ENCODE results near the gene CPXM1. TPM values are rescaled to one million over a fixed set of nuclear protein-coding genes. Genes with fewer than 3 reads are reported as not detected.
"Not testable (repeated sequence)": the region's sequence is repeated elsewhere in the genome, so short reads cannot be mapped to it uniquely, and the experiment has no call there.

The CPXM1 gene
- total RNA-seq, 2 donors from 2014 or later, result 1.1 to 3.5 TPM

- DNase-seq (ENCODE audit: low spot score in 2 of 2) (no peak), ATAC-seq (no peak)
- H3K27ac Mint-ChIP-seq, result no peak overlapping the region
- H3K9me3 Mint-ChIP-seq, result no peaks in the 10 kb centered on the region
- peaks cover 10 to 17% of the 10 kb centered on the region in 2 donors for H3K36me3 Mint-ChIP-seq
Measured at GRCh38 chr20:2796011-2796660, 4.3 kb downstream of the CPXM1 start.

- Mint-ChIP-seq H3K9me3 (no peaks in the 10 kb centered on the region), H3K36me3 (peaks cover 6 to 12% of the 10 kb centered on the region in 2 donors), H3K27ac (no peak overlapping the region)
- DNase-seq (ENCODE audit: low spot score in 2 of 2) (no peak), ATAC-seq (no peak)
Measured at GRCh38 chr20:2795451-2795850, 5.0 kb downstream of the CPXM1 start.

GRCh38 chr20:2794866-2795447 lies 5.5 kb downstream of the CPXM1 start:
- ATAC-seq (no peak), DNase-seq (ENCODE audit: low spot score in 2 of 2) (no peak)
- Mint-ChIP-seq H3K27ac (no peak overlapping the region), H3K36me3 (peaks cover 3 to 9% of the 10 kb centered on the region in 2 donors), H3K9me3 (no peaks in the 10 kb centered on the region)

GRCh38 chr20:2794202-2794748 lies 6.2 kb downstream of the CPXM1 start:
- DNase-seq (ENCODE audit: low spot score in 2 of 2) (no peak), ATAC-seq (no peak)
- Mint-ChIP-seq H3K36me3 (peaks cover 0 to 2% of the 10 kb centered on the region in 2 donors), H3K27ac (no peak overlapping the region), H3K9me3 (no peaks in the 10 kb centered on the region)

- no peak for ATAC-seq
- DNase-seq (ENCODE audit: low spot score in 2 of 2), result no peak
- no peaks in the 10 kb centered on the region for H3K9me3 Mint-ChIP-seq
- H3K27ac Mint-ChIP-seq, result no peak overlapping the region
- no peaks in the 10 kb centered on the region for H3K36me3 Mint-ChIP-seq
Measured at GRCh38 chr20:2793471-2793870, 7.0 kb downstream of the CPXM1 start.

GRCh38 chr20:2783908-2784566 lies 16.4 kb downstream of the CPXM1 start:
- ATAC-seq (peak in 1 of 2 donors; percentile 34), DNase-seq (ENCODE audit: low spot score in 2 of 2) (no peak)
- H3K9me3 Mint-ChIP-seq, result no peaks in the 10 kb centered on the region
- no peaks in the 10 kb centered on the region for H3K36me3 Mint-ChIP-seq
- no peak overlapping the region for H3K27ac Mint-ChIP-seq

GRCh38 chr20:2780948-2781347 lies 19.5 kb downstream of the CPXM1 start:
- Mint-ChIP-seq H3K27ac (no peak overlapping the region), H3K9me3 (no peaks in the 10 kb centered on the region), H3K36me3 (no peaks in the 10 kb centered on the region)
- no peak for ATAC-seq
- DNase-seq (ENCODE audit: low spot score in 2 of 2), result no peak

GRCh38 chr20:2778602-2779321 lies 21.7 kb downstream of the CPXM1 start:
- ATAC-seq (peak in 1 of 2 donors; percentile 58), DNase-seq (ENCODE audit: low spot score in 2 of 2) (no peak)
- no peaks in the 10 kb centered on the region for H3K36me3 Mint-ChIP-seq
- no peaks in the 10 kb centered on the region for H3K9me3 Mint-ChIP-seq
- H3K27ac Mint-ChIP-seq, result no peak overlapping the region

GRCh38 chr20:2775139-2775538 lies 25.3 kb downstream of the CPXM1 start:
- DNase-seq (ENCODE audit: low spot score in 2 of 2), result no peak
- Mint-ChIP-seq H3K27ac (no peak overlapping the region), H3K9me3 (no peaks in the 10 kb centered on the region), H3K36me3 (no peaks in the 10 kb centered on the region)
- ATAC-seq, result no peak

GRCh38 chr20:2773812-2774211 lies 26.6 kb downstream of the CPXM1 start:
- no peaks in the 10 kb centered on the region for H3K36me3 Mint-ChIP-seq
- no peak for ATAC-seq
- H3K9me3 Mint-ChIP-seq, result no peaks in the 10 kb centered on the region
- no peak overlapping the region for H3K27ac Mint-ChIP-seq
- no peak for DNase-seq (ENCODE audit: low spot score in 2 of 2)

GRCh38 chr20:2771631-2772080 lies 28.8 kb downstream of the CPXM1 start:
- ATAC-seq (no peak), DNase-seq (ENCODE audit: low spot score in 2 of 2) (no peak)
- Mint-ChIP-seq H3K9me3 (no peaks in the 10 kb centered on the region), H3K36me3 (no peaks in the 10 kb centered on the region), H3K27ac (no peak overlapping the region)

- not testable (repeated sequence) for H3K9me3 Mint-ChIP-seq; ATAC-seq; H3K27ac Mint-ChIP-seq; H3K36me3 Mint-ChIP-seq; DNase-seq (ENCODE audit: low spot score in 2 of 2)
Measured at GRCh38 chr20:2770091-2770490, 30.3 kb downstream of the CPXM1 start.

- Mint-ChIP-seq H3K36me3 (no peaks in the 10 kb centered on the region), H3K9me3 (no peaks in the 10 kb centered on the region), H3K27ac (no peak overlapping the region)
- no peak for ATAC-seq
- no peak for DNase-seq (ENCODE audit: low spot score in 2 of 2)
Measured at GRCh38 chr20:2768632-2769015, 31.8 kb downstream of the CPXM1 start.

- Mint-ChIP-seq H3K27ac (no peak overlapping the region), H3K9me3 (no peaks in the 10 kb centered on the region), H3K36me3 (no peaks in the 10 kb centered on the region)
- no peak for DNase-seq (ENCODE audit: low spot score in 2 of 2)
- no peak for ATAC-seq
Measured at GRCh38 chr20:2767768-2768631, 32.4 kb downstream of the CPXM1 start.

- ATAC-seq, result no peak
- no peak for DNase-seq (ENCODE audit: low spot score in 2 of 2)
- no peaks in the 10 kb centered on the region for H3K36me3 Mint-ChIP-seq
- H3K27ac Mint-ChIP-seq, result no peak overlapping the region
- no peaks in the 10 kb centered on the region for H3K9me3 Mint-ChIP-seq
Measured at GRCh38 chr20:2763186-2763585, 37.2 kb downstream of the CPXM1 start.

GRCh38 chr20:2762578-2763131 lies 37.8 kb downstream of the CPXM1 start:
- no peak for DNase-seq (ENCODE audit: low spot score in 2 of 2)
- Mint-ChIP-seq H3K27ac (no peak overlapping the region), H3K9me3 (no peaks in the 10 kb centered on the region), H3K36me3 (no peaks in the 10 kb centered on the region)
- ATAC-seq, result no peak

Data from activated naive CD4-positive, alpha-beta T cell treated with anti-CD3 and anti-CD28 coated beads, Interleukin-2, amount 50 U/mL, for 72 hours (primary cell).